Measurements from ENCODE around the gene STIP1. TPM values are rescaled to one million over a fixed set of nuclear protein-coding genes. Genes with fewer than 3 reads are reported as not detected.
A peak's percentile ranks its signal among the peaks of the same experiment; 100 is the strongest.

Gene STIP1
- total and polyA plus RNA-seq, 9 of the 15 experiments (the other 6 are each of a cell fraction or from before 2014, with no cell fraction given), result 58.1 to 465 (median 346) TPM

- TF ChIP-seq ZBTB9 (CRISPR knock-in tag; IDR thresholded peaks at IDR 0.05) (no peak), ZBED1 (IDR thresholded peaks at IDR 0.05) (no peak), ZNF395 (CRISPR knock-in tag; IDR thresholded peaks at IDR 0.05) (peak; percentile 76; the same call in 1 of the 2 replicates), RHOXF2B (CRISPR knock-in tag; conservative IDR thresholded peaks at IDR 0.05) (no peak)
Measured at GRCh38 chr11:64246871-64247728, 61.1 kb downstream of the STIP1 start, which contains the start of gene PPP1R14B (continued).

- Histone ChIP-seq H3K9me1 (ENCODE audit: control insufficient read depth, insufficient read depth, low read length) (no peaks in the 10 kb centered on the region), H3K9ac (ENCODE audit: insufficient read depth in 1 of 2, low read depth in 2 of 2, low read length in 2 of 2) (peak overlapping the region; percentile 80 to 95), H3K4me1 (replicated peaks in 1 of 2; ENCODE audit: control insufficient read depth in 2 of 2, insufficient read depth in 2 of 2, low read length in 2 of 2) (peaks cover 42 to 92% of the 10 kb centered on the region in 2 experiments), H3K36me3 (ENCODE audit: control insufficient read depth, insufficient read depth, low read length) (peaks cover 32% of the 10 kb centered on the region), H3K27me3 (ENCODE audit: control insufficient read depth in 2 of 2, insufficient read depth in 2 of 2, low read length in 2 of 2) (no peaks in the 10 kb centered on the region), H2AFZ (ENCODE audit: low read depth, low read length) (peak overlapping the region; percentile 71), H3K4me2 (ENCODE audit: insufficient read depth, low read length) (peak overlapping the region; percentile 87), H3K4me3 (peak overlapping the region; percentile 98), H3K79me2 (ENCODE audit: control insufficient read depth, insufficient read depth, low read length) (peaks cover 50% of the 10 kb centered on the region), H3K27ac (ENCODE audit: extremely low read depth, low read depth, low read length) (peak overlapping the region; percentile 85), H4K20me1 (replicated peaks; ENCODE audit: control insufficient read depth, insufficient read depth, low read length) (peaks cover 2% of the 10 kb centered on the region), H3K9me3 (replicated peaks; ENCODE audit: control insufficient read depth, insufficient read depth, low read depth, low read length) (no peaks in the 10 kb centered on the region)
- intact Hi-C loops (cut with micrococcal nuclease) (loop anchor here (2.0 to 10.0 kb wide), 3 partner anchors 21 to 57 kb away; partner anchors contain the start of genes CATSPERZ, ESRRA and FERMT3), in situ Hi-C loops (cut with MboI) (no loop called here)
- peak; percentile 18 for ATAC-seq
- CTCF ChIA-PET (ENCODE audit: low intra/inter-chr PET ratio), result no interaction called here
- no peak for DNase-seq (ENCODE audit: extremely low read depth in 1 of 4, low spot score in 3 of 4)
- POLR2A ChIA-PET, result interaction anchor here (0.6 to 7.8 kb wide), 12 partner anchors 8 to 62 kb away, joined by 3 to 58 read pairs (median 4); partner anchors contain the start of genes FERMT3 and STIP1
- WGBS (ENCODE audit: insufficient coverage, low coverage, missing lambda C conversion rate), result 19% methylated on average over 30 of the region's 31 CpGs
- peak; percentile 37 for FAIRE-seq
- no TSS peak for BruUV-seq (replicated peaks)
- TF ChIP-seq PREB (CRISPR knock-in tag; IDR thresholded peaks at IDR 0.05) (0 out of 2 replicates have a peak, but pooled peaks have one; percentile 8), DPF2 (IDR thresholded peaks at IDR 0.05) (0 out of 2 replicates have a peak, but pooled peaks have one; percentile 14), ZBTB7A (IDR thresholded peaks at IDR 0.05; ENCODE audit: borderline replicate concordance, control insufficient read depth, low read depth, low read length) (0 out of 2 replicates have a peak, but pooled peaks have one; percentile 3), HNRNPLL (IDR thresholded peaks at IDR 0.05; ENCODE audit: low read depth, low read length, poor library complexity, severe bottlenecking) (peak; percentile 17), SMAD4 (CRISPR knock-in tag; conservative IDR thresholded peaks at IDR 0.05) (peak; percentile 25; the same call in 1 of the 2 replicates), ZNF212 (CRISPR knock-in tag; IDR thresholded peaks at IDR 0.05) (no peak), ZNF79 (CRISPR knock-in tag; IDR thresholded peaks at IDR 0.05; ENCODE audit: low read depth) (no peak), HOXB6 (CRISPR knock-in tag; IDR thresholded peaks at IDR 0.05; ENCODE audit: borderline replicate concordance) (peak; percentile 51; the same call in 1 of the 2 replicates), E2F5 (CRISPR knock-in tag; IDR thresholded peaks at IDR 0.05) (no peak)
Measured at GRCh38 chr11:64247729-64248531, 62.0 kb downstream of the STIP1 start.
